Mesendoderm (in vitro differentiated cells): ENCODE data around the gene PAK4. TPM values are rescaled to one million over a fixed set of nuclear protein-coding genes. Genes with fewer than 3 reads are reported as not detected.

Experiments
- DNase-seq: peaks from one replicate; pipeline ENCODE4 v3.0.0; 2013
- H2AK5ac ChIP-seq: 2 replicates; pipeline ENCODE4 v1.6.1; 2013; ENCODE audit warnings: low read length, inconsistent platforms
- H2BK120ac ChIP-seq: 2 replicates; pipeline ENCODE4 v1.6.1; 2013; ENCODE audit warnings: low read depth, mild to moderate bottlenecking, low read length, moderate library complexity, mixed read lengths
- H2BK15ac ChIP-seq: replicated peaks from 2 replicates; pipeline ENCODE4 v1.6.1; 2013; ENCODE audit warnings: low read depth, mild to moderate bottlenecking, moderate library complexity
- H2BK5ac ChIP-seq: 2 replicates; pipeline ENCODE4 v1.6.1; 2013; ENCODE audit warnings: low read length, inconsistent platforms
- H3K18ac ChIP-seq: 2 replicates; pipeline ENCODE4 v1.6.1; 2013; ENCODE audit warnings: mild to moderate bottlenecking, low read length, mixed read lengths
- H3K23ac ChIP-seq: one replicate; pipeline ENCODE4 v1.6.1; 2013; ENCODE audit warnings: low read length
- H3K27ac ChIP-seq: 2 replicates; pipeline ENCODE4 v1.5.1; 2013; ENCODE audit warnings: low read depth, mild to moderate bottlenecking, inconsistent platforms, low read length, moderate library complexity
- H3K27me3 ChIP-seq: 2 replicates; pipeline ENCODE4 v1.6.1; 2013; ENCODE audit warnings: low read length, control low read depth, mild to moderate bottlenecking, inconsistent platforms; ENCODE audit not compliant: insufficient read depth, poor library complexity
- H3K36me3 ChIP-seq: 2 replicates; pipeline ENCODE4 v1.6.1; 2013; ENCODE audit warnings: low read length, inconsistent platforms; ENCODE audit not compliant: control insufficient read depth, insufficient read depth
- H3K4ac ChIP-seq: one replicate; pipeline ENCODE4 v1.6.1; 2013; ENCODE audit warnings: low read depth, mild to moderate bottlenecking, low read length, moderate library complexity
- H3K4me1 ChIP-seq: 2 replicates; pipeline ENCODE4 v1.6.1; 2013; ENCODE audit warnings: low read depth, low read length, inconsistent platforms; ENCODE audit not compliant: control insufficient read depth
- H3K4me2 ChIP-seq: 2 replicates; pipeline ENCODE4 v1.6.1; 2013; ENCODE audit warnings: low read length
- H3K4me3 ChIP-seq: 2 replicates; pipeline ENCODE4 v1.5.1; 2013; ENCODE audit warnings: mild to moderate bottlenecking, low read length
- H3K56ac ChIP-seq: one replicate; pipeline ENCODE4 v1.6.1; 2013; ENCODE audit warnings: low read length
- H3K79me1 ChIP-seq: 2 replicates; pipeline ENCODE4 v1.6.1; 2013; ENCODE audit warnings: low read length, inconsistent platforms
- H3K79me2 ChIP-seq: 2 replicates; pipeline ENCODE4 v1.6.1; 2013; ENCODE audit warnings: mild to moderate bottlenecking, low read length; ENCODE audit not compliant: control insufficient read depth, insufficient read depth
- H3K9ac ChIP-seq: 2 replicates; pipeline ENCODE4 v1.6.1; 2013; ENCODE audit warnings: low read length, inconsistent platforms
- H4K5ac ChIP-seq: one replicate; pipeline ENCODE4 v1.6.1; 2013; ENCODE audit warnings: low read length
- H4K8ac ChIP-seq: one replicate; pipeline ENCODE4 v1.6.1; 2013; ENCODE audit warnings: low read depth, mild to moderate bottlenecking, control low read depth, low read length, moderate library complexity
- WGBS: extraction: QIAGEN DNeasy Blood & Tissue Kit; methylation state at CpG from one replicate; pipeline ENCODE4 v1.1.7; 2013; ENCODE audit warnings: low lambda C conversion rate, missing lambda C conversion rate; ENCODE audit not compliant: insufficient coverage; ENCODE audit errors: extremely low coverage; 5-methylcytosine and 5-hydroxymethylcytosine counted together
- polyA plus RNA-seq, 2 experiments: library from polyadenylated mRNA; stranded (reverse); fragments of 200-250 nt; gene quantifications; one replicate each; pipeline ENCODE4 v1.2.3, GENCODE V29; 2013

The PAK4 gene
- 56.1 TPM for polyA plus RNA-seq (2013, experiment 1 of 2)
- 52.0 TPM for polyA plus RNA-seq (2013, experiment 2 of 2)

DNA sequence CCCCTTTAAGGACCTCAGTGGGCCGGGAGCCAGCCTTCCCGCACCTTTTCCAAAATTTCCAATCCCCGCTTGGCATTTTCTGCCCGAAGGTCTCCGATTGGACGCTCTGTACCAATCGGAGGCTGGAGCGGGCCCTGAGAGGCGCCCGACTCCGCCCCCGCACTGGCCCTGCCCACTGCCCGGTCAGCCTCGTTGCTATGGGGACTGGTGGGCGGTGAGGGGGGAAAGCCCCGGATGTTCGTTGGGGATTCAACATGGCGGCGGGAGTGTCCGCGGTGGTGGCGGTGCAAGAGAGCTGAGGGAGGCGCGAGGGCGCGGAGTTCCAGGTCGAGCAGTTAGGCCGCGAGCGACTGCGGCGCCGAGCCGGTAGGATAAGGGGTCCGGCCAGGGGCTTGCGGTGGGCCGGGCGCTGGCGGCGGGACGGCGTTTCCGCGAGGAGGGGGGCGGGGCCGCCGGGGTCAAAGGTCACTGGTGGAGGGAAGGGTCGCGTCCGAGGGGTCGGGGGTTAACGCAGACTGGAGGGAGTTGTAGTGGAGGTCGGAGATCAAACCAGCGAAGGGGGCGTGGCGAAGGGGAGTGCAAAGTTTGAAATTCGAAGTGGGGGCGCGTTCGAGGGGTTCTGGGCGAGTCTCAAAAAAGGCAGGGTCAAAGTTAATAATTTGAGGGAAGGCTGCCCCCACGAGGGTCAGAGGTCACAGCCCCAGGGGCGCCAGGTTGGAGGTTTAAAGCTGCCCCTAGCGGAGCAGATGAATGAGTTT lies at the start of gene PAK4:
PAK4 (plus strand) TSS at position 233 of the 758 bp plus-strand sequence. CDS start 43,768 bp downstream, outside the sequence.
- no peak within 1 kb of the TSS for H4K5ac ChIP-seq
- H2BK120ac ChIP-seq: no peak within 1 kb of the TSS
- peaks cover 42% of the 10 kb centered on the region for H3K79me2 ChIP-seq
- H3K79me1 ChIP-seq: peaks cover 24% of the 10 kb centered on the region
- no peak within 1 kb of the TSS for H2AK5ac ChIP-seq
- peak within 1 kb of the TSS; percentile 66 for H3K4me3 ChIP-seq
- no CpG with 5 or more reads among the region's 64 CpGs for WGBS
- peak within 1 kb of the TSS; percentile 80 for H3K9ac ChIP-seq
- peaks cover 4% of the 10 kb centered on the region for H3K4me1 ChIP-seq
- no peaks in the 10 kb centered on the region for H3K36me3 ChIP-seq
- H3K56ac ChIP-seq: peak within 1 kb of the TSS; percentile 86
- no peak within 1 kb of the TSS for H3K23ac ChIP-seq
- H3K27ac ChIP-seq: peak within 1 kb of the TSS; percentile 71
- DNase-seq: peak; percentile 99
- H4K8ac ChIP-seq: peak within 1 kb of the TSS; percentile 93
- H3K18ac ChIP-seq: peak within 1 kb of the TSS; percentile 51
- peak within 1 kb of the TSS; percentile 49 for H3K4ac ChIP-seq
- peak within 1 kb of the TSS; percentile 85 for H3K4me2 ChIP-seq
- no peak within 1 kb of the TSS for H2BK15ac ChIP-seq
- H2BK5ac ChIP-seq: peak within 1 kb of the TSS; percentile 51
- no peaks in the 10 kb centered on the region for H3K27me3 ChIP-seq

GRCh38 chr19:39077323-39077722 lies 48.3 kb upstream of the PAK4 start:
- Histone ChIP-seq H3K27me3 (no peaks in the 10 kb centered on the region), H3K36me3 (no peaks in the 10 kb centered on the region), H3K4ac (no peak overlapping the region), H2BK15ac (no peak overlapping the region), H3K9ac (no peak overlapping the region), H2AK5ac (no peak overlapping the region), H3K79me2 (no peaks in the 10 kb centered on the region), H2BK5ac (no peak overlapping the region), H3K4me3 (no peak overlapping the region), H3K56ac (no peak overlapping the region), H3K79me1 (no peaks in the 10 kb centered on the region), H3K4me1 (no peaks in the 10 kb centered on the region), H4K8ac (no peak overlapping the region), H3K23ac (no peak overlapping the region), H2BK120ac (no peak overlapping the region), H3K27ac (no peak overlapping the region), H3K4me2 (no peak overlapping the region), H4K5ac (no peak overlapping the region), H3K18ac (no peak overlapping the region)
- no peak for DNase-seq
- WGBS: no CpG with 5 or more reads among the region's 11 CpGs

GRCh38 chr19:39078436-39079200 lies 47.0 kb upstream of the PAK4 start:
- no peak overlapping the region for H2BK120ac ChIP-seq
- H3K4me1 ChIP-seq: no peaks in the 10 kb centered on the region
- no peak overlapping the region for H3K4me3 ChIP-seq
- H3K79me1 ChIP-seq: no peaks in the 10 kb centered on the region
- no peak overlapping the region for H3K56ac ChIP-seq
- no peaks in the 10 kb centered on the region for H3K36me3 ChIP-seq
- peaks cover 9% of the 10 kb centered on the region for H3K27me3 ChIP-seq
- no peak overlapping the region for H3K23ac ChIP-seq
- no peak overlapping the region for H3K9ac ChIP-seq
- no peak overlapping the region for H4K8ac ChIP-seq
- H2AK5ac ChIP-seq: no peak overlapping the region
- no peak overlapping the region for H4K5ac ChIP-seq
- H3K4ac ChIP-seq: no peak overlapping the region
- no peaks in the 10 kb centered on the region for H3K79me2 ChIP-seq
- H3K4me2 ChIP-seq: no peak overlapping the region
- no peak overlapping the region for H3K18ac ChIP-seq
- DNase-seq: no peak
- no peak overlapping the region for H3K27ac ChIP-seq
- WGBS: 100% methylated on average over 1 of the region's 7 CpGs
- no peak overlapping the region for H2BK15ac ChIP-seq
- H2BK5ac ChIP-seq: no peak overlapping the region

DNA sequence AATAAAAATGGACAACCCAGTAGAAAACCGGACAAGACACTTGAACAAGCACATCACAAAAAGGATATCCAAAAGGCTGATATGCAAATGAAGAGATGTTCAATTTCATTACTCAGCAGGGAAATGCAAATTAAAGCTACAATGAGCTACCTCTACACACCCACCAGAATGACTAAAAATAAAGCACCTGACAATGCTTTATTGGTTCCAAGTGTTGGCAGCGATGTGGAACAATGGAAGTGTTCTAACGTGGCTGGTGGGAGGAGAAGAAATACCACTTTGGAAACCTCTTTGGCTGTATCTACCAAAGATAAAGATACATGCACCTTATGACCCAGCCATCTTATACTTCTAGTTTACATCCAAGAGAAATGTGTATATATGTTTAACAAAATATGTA lies 45.2 kb upstream of the PAK4 start:
- Histone ChIP-seq H3K79me1 (no peaks in the 10 kb centered on the region), H3K36me3 (no peaks in the 10 kb centered on the region), H2BK15ac (no peak overlapping the region), H3K23ac (no peak overlapping the region), H4K5ac (no peak overlapping the region), H3K56ac (no peak overlapping the region), H3K4me2 (no peak overlapping the region), H2AK5ac (no peak overlapping the region), H3K27ac (no peak overlapping the region), H3K4ac (no peak overlapping the region), H3K18ac (no peak overlapping the region), H4K8ac (no peak overlapping the region), H3K4me1 (no peaks in the 10 kb centered on the region), H3K9ac (no peak overlapping the region), H2BK5ac (no peak overlapping the region), H2BK120ac (no peak overlapping the region), H3K79me2 (no peaks in the 10 kb centered on the region), H3K4me3 (no peak overlapping the region), H3K27me3 (peaks cover 24% of the 10 kb centered on the region)
- DNase-seq: no peak
- no CpG with 5 or more reads among the region's 3 CpGs for WGBS

- no peak overlapping the region for H3K4me2 ChIP-seq
- no peaks in the 10 kb centered on the region for H3K4me1 ChIP-seq
- H2BK120ac ChIP-seq: no peak overlapping the region
- no peak overlapping the region for H4K8ac ChIP-seq
- H3K79me2 ChIP-seq: no peaks in the 10 kb centered on the region
- H3K4me3 ChIP-seq: no peak overlapping the region
- H3K23ac ChIP-seq: no peak overlapping the region
- peaks cover 26% of the 10 kb centered on the region for H3K27me3 ChIP-seq
- no peaks in the 10 kb centered on the region for H3K79me1 ChIP-seq
- no peaks in the 10 kb centered on the region for H3K36me3 ChIP-seq
- WGBS: no CpG with 5 or more reads among the region's 7 CpGs
- no peak for DNase-seq
- no peak overlapping the region for H2BK5ac ChIP-seq
- no peak overlapping the region for H2BK15ac ChIP-seq
- no peak overlapping the region for H3K4ac ChIP-seq
- H3K27ac ChIP-seq: no peak overlapping the region
- H3K9ac ChIP-seq: no peak overlapping the region
- H3K56ac ChIP-seq: no peak overlapping the region
- H2AK5ac ChIP-seq: no peak overlapping the region
- H3K18ac ChIP-seq: no peak overlapping the region
- H4K5ac ChIP-seq: no peak overlapping the region
Measured at GRCh38 chr19:39082167-39082566, 43.4 kb upstream of the PAK4 start.
